HL-60/S4 (cell line): ENCODE data around the gene KRTAP2-2.

Experiments
- in situ Hi-C: fragments of 300-500 bp; cut with MboI; formaldehyde crosslinking; loops from 2 replicates; pipeline ENCODE4 v1.14.3; 2022; ENCODE audit warnings: low sequenced_read_pairs

Gene KRTAP2-2

GRCh38 chr17:41026715-41027471 is 28.1 kb downstream of the KRTAP2-2 start, which contains the start of gene KRTAP1-5:
Gene KRTAP1-5, minus strand, starts transcription at chr17:41027208. Its CDS starts 53 bp downstream, at chr17:41027155.
- in situ Hi-C loops: no loop called here

DNA sequence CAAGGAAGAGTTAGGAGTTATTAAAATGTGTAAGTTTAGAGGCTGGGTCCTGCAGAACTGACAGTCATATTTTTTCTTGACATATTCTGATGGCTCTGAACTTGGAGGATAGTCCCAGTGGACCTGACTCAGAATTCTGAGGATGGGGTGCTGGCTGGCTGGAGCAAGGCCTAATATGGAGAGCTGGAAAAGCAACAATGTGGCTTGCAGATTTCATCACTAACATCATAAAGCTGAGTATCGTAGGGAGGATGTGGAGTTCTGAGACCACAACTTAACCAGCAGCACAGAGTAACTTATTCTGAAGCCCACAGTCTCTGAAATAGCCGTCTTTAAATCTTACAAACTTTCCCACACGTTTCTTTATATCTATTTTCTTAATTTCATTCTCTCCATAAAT is 30.3 kb downstream of the KRTAP2-2 start:
- in situ Hi-C loops: no loop called here

DNA sequence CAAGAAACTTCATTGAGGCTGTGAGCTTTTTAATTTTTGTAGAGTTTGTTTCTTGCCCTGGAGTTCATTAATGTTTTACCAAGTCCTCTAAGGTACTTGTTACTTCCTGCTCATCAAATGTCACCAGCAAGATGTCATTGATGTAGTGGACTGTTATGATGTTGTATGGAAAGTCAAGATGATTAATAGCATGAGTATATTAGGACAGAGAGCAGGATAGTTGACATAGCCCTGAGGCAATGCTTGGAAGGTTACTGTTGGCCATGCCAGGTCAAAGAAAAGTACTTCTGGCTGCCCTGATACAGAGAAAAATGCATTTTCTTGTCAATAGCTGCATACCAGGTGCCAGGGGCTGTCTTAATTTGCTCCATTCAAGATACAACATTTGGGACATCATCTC is 34.7 kb downstream of the KRTAP2-2 start:
- in situ Hi-C loops: no loop called here

DNA sequence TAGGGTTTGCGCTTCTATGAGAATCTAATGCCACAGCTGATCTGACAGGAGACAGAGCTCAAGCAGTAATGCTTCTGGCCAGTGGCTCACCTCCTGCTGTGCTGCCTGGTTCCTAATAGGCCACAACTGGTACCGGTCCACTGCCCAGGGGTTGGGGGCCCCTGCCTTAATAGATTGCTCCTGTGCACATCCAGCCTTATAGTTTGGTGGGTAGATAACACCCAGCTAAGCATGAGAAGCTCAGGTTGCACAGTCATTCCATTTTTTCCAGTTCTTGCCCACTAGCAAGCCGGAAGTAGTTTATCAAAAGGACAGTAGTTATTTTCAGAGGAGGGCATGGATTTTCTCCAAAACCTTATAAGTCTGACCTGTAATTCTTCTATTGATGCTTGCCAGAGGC is 35.6 kb downstream of the KRTAP2-2 start:
- in situ Hi-C loops: no loop called here

- in situ Hi-C loops: no loop called here
These were observed 36.5 kb downstream of the KRTAP2-2 start for GRCh38 chr17:41018541-41018940.

DNA sequence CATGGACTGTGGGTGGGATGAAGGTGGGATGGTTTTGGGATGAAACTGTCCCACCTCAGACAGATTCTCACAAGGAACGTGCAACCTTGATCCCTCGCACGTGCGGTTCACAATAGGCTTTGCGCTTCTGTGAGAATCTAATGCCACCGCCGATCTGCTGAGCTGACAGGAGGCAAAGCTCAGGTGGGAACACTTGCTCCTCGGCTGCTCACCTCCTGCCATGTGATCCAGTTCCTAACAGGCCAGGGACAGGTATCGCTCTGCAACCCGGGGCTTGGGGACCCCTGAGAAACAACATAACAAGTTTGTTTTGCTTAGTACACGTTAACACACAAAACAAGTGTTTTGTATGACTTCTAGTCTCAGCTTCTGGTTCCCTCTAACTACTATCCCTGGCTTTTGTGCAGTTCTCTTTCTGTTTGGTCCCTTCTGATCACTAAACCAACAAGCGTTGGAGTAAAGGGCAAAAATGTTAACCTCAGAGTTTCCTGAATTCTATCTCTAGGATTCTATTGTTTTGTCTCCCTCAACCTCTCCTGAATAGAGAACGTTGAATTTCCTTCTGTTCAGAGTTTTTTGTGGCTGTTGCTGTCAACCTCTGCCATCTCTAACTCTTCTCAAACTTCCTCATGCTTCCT is 38.3 kb downstream of the KRTAP2-2 start:
- in situ Hi-C loops: no loop called here

GRCh38 chr17:41015454-41015853 is 39.6 kb downstream of the KRTAP2-2 start:
- in situ Hi-C loops: no loop called here

GRCh38 chr17:41013606-41014005 is 41.4 kb downstream of the KRTAP2-2 start:
- in situ Hi-C loops: no loop called here

GRCh38 chr17:41013181-41013580 is 41.8 kb downstream of the KRTAP2-2 start:
- in situ Hi-C loops: no loop called here

GRCh38 chr17:41012326-41013120 is 42.5 kb downstream of the KRTAP2-2 start:
- in situ Hi-C loops: no loop called here

DNA sequence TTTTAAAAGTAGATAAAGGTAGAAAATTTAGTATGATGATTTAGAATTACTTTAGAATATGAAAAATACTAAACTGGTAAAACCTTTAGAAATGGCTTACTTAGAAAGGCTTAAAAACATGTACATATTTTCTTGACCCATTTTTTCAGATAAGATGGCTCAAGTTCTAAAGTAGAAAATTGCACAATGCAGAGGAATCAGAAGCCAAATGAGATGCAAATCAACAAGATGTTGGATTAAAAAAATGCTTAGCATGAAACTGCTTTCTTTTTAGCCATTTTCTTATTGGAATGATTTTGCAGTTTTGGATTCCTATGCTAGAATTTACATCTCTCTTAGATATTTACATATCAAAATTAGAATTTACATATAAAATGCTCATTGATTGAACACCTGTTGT is 44.6 kb downstream of the KRTAP2-2 start:
- in situ Hi-C loops: no loop called here

DNA sequence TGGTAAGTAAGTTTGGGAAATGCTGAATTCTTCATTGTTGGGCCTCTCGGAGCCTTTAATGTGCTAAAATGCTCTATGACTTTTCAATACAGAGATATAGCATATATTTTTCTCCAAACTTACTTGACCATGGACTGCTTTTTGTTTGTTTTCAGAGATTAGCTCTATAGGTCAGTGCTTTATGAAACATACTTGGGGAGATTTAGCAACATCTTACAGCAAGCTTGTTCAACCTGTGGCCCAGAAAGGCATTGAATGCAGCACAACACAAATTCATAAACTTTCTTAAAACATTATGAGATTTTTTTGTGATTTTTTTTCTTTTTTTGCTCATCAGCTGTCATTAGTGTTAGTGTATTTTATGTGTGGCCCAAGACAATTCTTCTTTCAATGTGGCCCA is 45.1 kb downstream of the KRTAP2-2 start:
- in situ Hi-C loops: no loop called here

DNA sequence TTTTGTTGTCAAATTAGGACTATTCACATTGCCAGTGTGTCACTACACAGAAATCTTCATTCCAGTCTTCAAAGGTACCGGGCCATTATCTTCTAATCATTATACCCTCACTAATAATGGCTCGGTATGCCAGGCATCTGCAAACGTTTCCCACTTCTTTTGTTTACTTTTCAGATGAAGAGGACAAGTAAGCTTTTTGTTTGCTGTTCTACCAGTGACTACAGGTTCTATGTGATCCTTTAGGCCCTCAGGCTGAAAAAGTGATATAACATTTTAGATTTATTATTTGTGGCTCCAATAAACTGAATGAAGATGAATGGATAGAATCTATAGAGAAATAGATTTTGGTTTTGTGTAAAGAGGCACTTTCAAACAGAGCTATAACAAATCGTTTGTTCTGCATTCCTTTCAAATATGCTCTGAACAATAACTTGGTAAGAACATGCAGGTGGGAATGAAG is 45.7 kb downstream of the KRTAP2-2 start:
- in situ Hi-C loops: no loop called here

- in situ Hi-C loops: no loop called here
These were observed 46.2 kb downstream of the KRTAP2-2 start, which contains the start of gene KRTAP3-1 for GRCh38 chr17:41008811-41009210. Gene KRTAP3-1, minus strand, starts transcription at chr17:41009128. Its CDS starts 54 bp downstream, at chr17:41009074.
